Breast epithelium (tissue), 4 donors: Measurements from ENCODE around the gene GRB2. TPM values are rescaled to one million over a fixed set of nuclear protein-coding genes. Genes with fewer than 3 reads are reported as not detected.
A peak's percentile ranks its signal among the peaks of the same experiment; 100 is the strongest.

Experiments
- DNase-seq, 2 donors: peaks; one replicate each; pipeline ENCODE4 v3.0.0-alpha.2; 2019; ENCODE audit warnings: low spot score in 2 of 2
- H3K27ac ChIP-seq, 2 donors: fragments of 200-600 bp; sonication (generic) in 1 of 2; one replicate each; pipeline ENCODE4 v1.5.1; 2016 to 2019; ENCODE audit warnings: mild to moderate bottlenecking in 1 of 2
- H3K27me3 ChIP-seq, 2 donors: fragments of 200-600 bp; sonication (generic) in 1 of 2; one replicate each; pipeline versions ENCODE4 v1.5.1 to v1.6.0; 2017 to 2019; ENCODE audit warnings: control low read depth in 1 of 2, mild to moderate bottlenecking in 1 of 2
- H3K36me3 ChIP-seq: fragments of 200-600 bp; one replicate; pipeline ENCODE4 v1.5.1; 2019
- H3K4me1 ChIP-seq, 2 donors: fragments of 200-600 bp; sonication (generic); one replicate each; pipeline ENCODE4 v1.5.1; 2016 to 2019; ENCODE audit warnings: control low read depth in 1 of 2
- H3K4me3 ChIP-seq, 3 donors: fragments of 200-600 bp; sonication (generic); 1 replicate in 2 of 3; 2 replicates in 1 of 3; pipeline ENCODE4 v1.5.1; 2016 to 2019; ENCODE audit warnings: mild to moderate bottlenecking in 3 of 3, moderate library complexity in 2 of 3
- H3K9me3 ChIP-seq, 2 donors: fragments of 200-600 bp; sonication (generic) in 1 of 2; one replicate each; pipeline ENCODE4 v1.5.1; 2016 to 2019; ENCODE audit warnings: control low read depth in 1 of 2
- POLR2A ChIP-seq: fragments of 450-650 bp; IDR thresholded peaks from one replicate; pipeline ENCODE4 v1.6.1; 2016; ENCODE audit warnings: antibody characterized with exemption, mild to moderate bottlenecking, moderate library complexity
- POLR2AphosphoS5 ChIP-seq, 3 donors: sonication (generic); formaldehyde crosslinking; IDR thresholded peaks; one replicate each; pipeline ENCODE4 v1.6.1; 2017; ENCODE audit warnings: antibody characterized with exemption in 3 of 3
- intact Hi-C: fragments of 100-400 bp; cut with DNase I; formaldehyde crosslinking; loops from one replicate; pipeline ENCODE4 v1.15.1; 2023; ENCODE audit warnings: low total_unique reads
- total RNA-seq, 3 donors: library from RNA; depleted of rRNA; stranded (reverse); fragments of >200 nt; gene quantifications; one replicate each; pipeline ENCODE4 v1.1.0, GENCODE V29; 2016
- TF ChIP-seq, protein P1 (sequence below), 3 donors: fragments of 450-650 bp; IDR thresholded peaks; one replicate each; pipeline ENCODE4 v1.5.1; 2016 to 2017; ENCODE audit warnings: antibody characterized with exemption in 3 of 3, mild to moderate bottlenecking in 3 of 3, moderate library complexity in 3 of 3

The GRB2 gene
- total RNA-seq, 3 donors from 2014 or later = 72.4 to 104 (median 77.1) TPM

DNA sequence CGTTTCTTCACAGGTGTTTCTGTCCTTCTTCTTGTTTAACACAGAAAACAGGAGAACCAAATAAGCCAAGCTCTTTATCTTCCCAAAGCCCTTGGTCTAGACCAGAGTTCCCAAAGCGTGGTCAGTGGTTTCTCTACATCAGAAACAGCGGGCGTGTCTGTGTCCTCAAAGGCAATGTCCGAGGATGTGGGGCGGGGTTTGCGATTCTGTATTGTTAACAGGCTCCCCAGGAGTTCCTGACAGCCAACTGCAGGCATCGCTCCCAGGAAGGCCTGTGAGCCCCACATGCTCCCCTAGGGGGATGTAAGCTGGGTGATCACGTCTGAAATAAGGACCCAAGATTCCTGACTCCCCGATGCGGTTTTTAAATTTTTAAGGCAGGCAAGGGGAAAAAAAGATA, 87.8 kb downstream of the GRB2 start:
- Histone ChIP-seq H3K36me3 (no peaks in the 10 kb centered on the region), H3K4me1 (no peaks in the 10 kb centered on the region), H3K4me3 (no peak overlapping the region), H3K9me3 (no peaks in the 10 kb centered on the region), H3K27me3 (no peaks in the 10 kb centered on the region), H3K27ac (no peak overlapping the region)
- TF ChIP-seq POLR2A (no peak), POLR2AphosphoS5 (IDR thresholded peaks at IDR 0.05) (no peak)
- TF ChIP-seq, protein P1, sequence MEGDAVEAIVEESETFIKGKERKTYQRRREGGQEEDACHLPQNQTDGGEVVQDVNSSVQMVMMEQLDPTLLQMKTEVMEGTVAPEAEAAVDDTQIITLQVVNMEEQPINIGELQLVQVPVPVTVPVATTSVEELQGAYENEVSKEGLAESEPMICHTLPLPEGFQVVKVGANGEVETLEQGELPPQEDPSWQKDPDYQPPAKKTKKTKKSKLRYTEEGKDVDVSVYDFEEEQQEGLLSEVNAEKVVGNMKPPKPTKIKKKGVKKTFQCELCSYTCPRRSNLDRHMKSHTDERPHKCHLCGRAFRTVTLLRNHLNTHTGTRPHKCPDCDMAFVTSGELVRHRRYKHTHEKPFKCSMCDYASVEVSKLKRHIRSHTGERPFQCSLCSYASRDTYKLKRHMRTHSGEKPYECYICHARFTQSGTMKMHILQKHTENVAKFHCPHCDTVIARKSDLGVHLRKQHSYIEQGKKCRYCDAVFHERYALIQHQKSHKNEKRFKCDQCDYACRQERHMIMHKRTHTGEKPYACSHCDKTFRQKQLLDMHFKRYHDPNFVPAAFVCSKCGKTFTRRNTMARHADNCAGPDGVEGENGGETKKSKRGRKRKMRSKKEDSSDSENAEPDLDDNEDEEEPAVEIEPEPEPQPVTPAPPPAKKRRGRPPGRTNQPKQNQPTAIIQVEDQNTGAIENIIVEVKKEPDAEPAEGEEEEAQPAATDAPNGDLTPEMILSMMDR (IDR thresholded peaks at IDR 0.05) = no peak
- DNase-seq = no peak
- intact Hi-C loops = no loop called here

DNA sequence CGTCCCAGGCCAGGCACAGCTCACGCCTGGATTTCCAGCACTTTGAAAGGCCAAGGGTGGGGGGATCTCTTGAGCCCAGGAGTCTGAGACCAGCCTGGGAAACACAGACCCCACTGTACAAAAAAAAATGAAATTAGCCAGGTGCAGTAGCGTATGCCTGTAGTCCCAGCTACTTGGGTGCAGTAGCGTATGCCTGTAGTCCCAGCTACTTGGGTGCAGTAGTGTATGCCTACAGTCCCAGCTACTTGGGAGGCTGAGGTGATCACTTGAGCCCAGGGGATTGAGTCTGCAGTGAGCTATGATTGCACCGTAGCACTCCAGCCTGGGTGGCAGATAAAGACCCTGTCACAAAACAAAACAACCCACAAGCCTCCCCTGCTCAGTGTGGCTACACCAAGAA, 89.2 kb downstream of the GRB2 start:
- TF ChIP-seq POLR2AphosphoS5 (IDR thresholded peaks at IDR 0.05) = no peak
- no peak for TF ChIP-seq POLR2A
- TF ChIP-seq, protein P1 (IDR thresholded peaks at IDR 0.05) = no peak
- no peaks in the 10 kb centered on the region for H3K27me3 ChIP-seq
- peak overlapping the region in 1 of 2 donors; percentile 13 for H3K27ac ChIP-seq
- H3K36me3 ChIP-seq = no peaks in the 10 kb centered on the region
- H3K9me3 ChIP-seq = no peaks in the 10 kb centered on the region
- H3K4me3 ChIP-seq = no peak overlapping the region
- DNase-seq = no peak
- intact Hi-C loops = no loop called here
- no peaks in the 10 kb centered on the region for H3K4me1 ChIP-seq

DNA sequence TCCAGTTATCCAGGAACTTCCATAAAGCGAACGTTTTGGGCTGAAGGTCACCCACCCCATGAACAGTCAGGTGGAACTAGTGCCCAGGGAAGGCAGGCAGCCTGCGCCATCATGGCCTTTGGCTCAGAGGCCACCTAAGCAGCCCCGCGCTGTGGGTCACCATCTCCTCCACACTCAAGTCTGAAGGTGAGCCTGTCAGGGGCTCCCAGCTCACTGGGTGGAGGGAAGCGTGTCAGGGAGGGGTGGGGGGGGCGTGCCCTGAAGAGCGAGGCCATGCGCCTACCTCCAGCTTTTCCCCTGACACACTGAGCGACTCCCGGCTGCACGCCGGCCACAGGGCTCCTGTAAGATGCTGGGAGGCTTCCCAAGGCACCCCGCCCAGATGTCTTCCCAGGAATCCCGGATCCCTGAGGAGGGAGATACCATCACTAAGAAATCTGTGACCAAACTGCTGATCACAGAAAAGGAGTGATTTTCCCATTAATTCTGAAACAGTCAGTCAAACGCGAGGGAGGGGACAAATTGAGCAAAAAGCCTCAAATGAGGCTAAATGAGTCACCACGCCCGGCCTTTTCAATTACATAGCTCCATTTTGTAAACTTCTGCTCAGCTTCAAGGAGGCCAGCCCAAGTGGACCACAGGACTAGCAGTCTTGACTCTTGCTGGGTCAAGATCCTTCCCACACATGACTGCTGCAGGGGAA, 89.8 kb downstream of the GRB2 start:
- H3K27me3 ChIP-seq = no peaks in the 10 kb centered on the region
- no peaks in the 10 kb centered on the region for H3K4me1 ChIP-seq
- no peaks in the 10 kb centered on the region for H3K9me3 ChIP-seq
- intact Hi-C loops = no loop called here
- no peak overlapping the region for H3K4me3 ChIP-seq
- H3K36me3 ChIP-seq = no peaks in the 10 kb centered on the region
- no peak for DNase-seq
- TF ChIP-seq POLR2A = no peak
- TF ChIP-seq, protein P1 (IDR thresholded peaks at IDR 0.05) = no peak
- no peak for TF ChIP-seq POLR2AphosphoS5 (IDR thresholded peaks at IDR 0.05)
- H3K27ac ChIP-seq = peak overlapping the region in 1 of 2 donors; percentile 13

DNA sequence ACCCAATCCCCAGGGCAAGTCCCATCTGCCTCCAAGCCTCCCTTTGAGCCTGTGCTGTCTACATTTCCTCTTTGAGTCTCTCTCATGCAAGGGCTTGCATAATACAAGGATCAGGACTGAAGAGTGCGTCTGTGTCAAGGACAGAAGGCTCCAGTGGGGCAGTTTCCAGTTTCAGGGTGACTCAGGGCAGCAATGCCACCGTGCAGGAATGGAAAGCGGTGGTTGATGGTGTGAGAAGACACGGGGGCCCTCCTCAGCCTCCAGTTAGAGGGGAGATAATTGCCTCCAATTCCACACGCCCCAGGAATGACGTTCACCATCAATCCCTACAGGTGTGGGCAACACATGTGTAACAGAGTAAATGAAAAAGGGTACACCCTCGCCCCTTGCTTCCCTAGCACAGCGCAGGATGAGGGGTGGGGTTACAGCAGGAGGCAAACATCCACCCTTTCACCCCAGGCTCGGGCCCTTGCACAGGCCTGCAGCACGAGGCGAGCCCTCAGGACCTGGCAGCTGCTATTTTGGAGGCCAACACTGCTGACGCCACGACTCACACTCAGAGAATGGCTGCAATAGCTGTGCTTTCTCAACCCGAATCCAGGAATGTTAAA, 91.4 kb downstream of the GRB2 start:
- TF ChIP-seq POLR2A = no peak
- TF ChIP-seq POLR2AphosphoS5 (IDR thresholded peaks at IDR 0.05) = no peak
- TF ChIP-seq, protein P1 (IDR thresholded peaks at IDR 0.05) = no peak
- intact Hi-C loops = no loop called here
- Histone ChIP-seq H3K27ac (peak overlapping the region in 1 of 2 donors; percentile 43), H3K4me3 (no peak overlapping the region), H3K9me3 (no peaks in the 10 kb centered on the region), H3K27me3 (no peaks in the 10 kb centered on the region), H3K4me1 (no peaks in the 10 kb centered on the region), H3K36me3 (no peaks in the 10 kb centered on the region)
- no peak for DNase-seq
